HG03064 (cell line): ENCODE results near the gene FUCA2.
"Not testable (repeated sequence)": the region's sequence is repeated elsewhere in the genome, so short reads cannot be mapped to it uniquely, and the experiment has no call there.

ENCODE experiments used
- ATAC-seq: cut with Tn5 transposase; IDR thresholded peaks from one replicate; pipeline ENCODE4 v1.9.1; 2021; ENCODE audit warnings: low read depth; ENCODE audit not compliant: unreplicated experiment

FUCA2 gene

DNA sequence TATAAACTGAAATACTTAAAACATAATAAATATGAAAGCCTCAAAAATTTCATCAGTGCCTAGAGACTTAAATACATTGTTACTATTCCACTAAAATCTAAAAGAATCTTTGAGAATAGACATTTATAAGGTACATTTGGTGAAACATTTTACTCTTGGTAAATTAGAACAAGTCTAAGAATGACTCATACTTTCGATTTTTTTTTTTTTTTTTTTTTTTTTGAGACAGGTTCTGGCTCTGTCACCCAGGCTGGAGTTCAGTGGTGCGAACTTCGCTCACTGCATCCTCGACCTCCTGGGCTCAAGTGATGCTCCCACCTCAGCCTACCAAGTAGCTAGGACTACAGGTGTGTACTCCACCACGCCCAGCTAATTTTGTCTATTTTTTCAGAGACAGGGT is 6.4 kb downstream of the FUCA2 start:
- no peak for ATAC-seq

DNA sequence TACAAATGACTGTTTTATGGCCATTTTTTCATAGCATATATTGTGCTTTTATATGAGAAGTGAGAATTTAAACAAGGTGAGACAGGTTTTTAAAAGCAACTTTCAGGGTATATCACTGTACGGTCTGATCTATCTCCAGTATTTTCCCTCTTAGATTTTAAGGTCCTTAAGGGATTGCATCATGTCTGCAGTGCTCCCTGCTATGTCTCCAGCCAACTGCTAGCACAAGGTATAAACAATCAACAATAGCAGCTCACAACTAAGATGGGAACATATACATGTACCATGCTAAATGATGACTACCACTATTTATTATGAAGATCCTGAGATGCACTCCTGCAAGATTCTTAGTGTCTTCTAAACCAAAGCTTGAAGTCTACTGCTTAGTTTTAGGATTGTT is 7.2 kb downstream of the FUCA2 start:
- no peak for ATAC-seq

DNA sequence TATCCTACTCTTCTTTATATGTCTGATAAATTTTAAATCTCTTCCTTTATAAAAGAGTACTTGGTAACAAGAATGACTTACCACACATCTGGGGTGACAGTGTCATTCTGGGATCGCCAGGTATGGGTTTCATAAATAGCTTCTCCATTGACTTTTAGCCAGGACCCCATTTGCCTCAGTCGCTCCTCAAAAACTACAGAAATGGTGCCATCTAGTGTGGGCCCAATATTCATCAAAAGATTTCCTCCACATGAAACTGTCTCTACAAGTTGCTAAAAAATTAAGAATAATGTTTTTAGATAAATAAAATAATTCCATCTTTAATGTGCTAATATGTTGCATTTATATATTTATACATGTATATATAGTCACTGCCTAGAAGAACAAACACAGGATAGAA is 9.7 kb downstream of the FUCA2 start:
- no peak for ATAC-seq

DNA sequence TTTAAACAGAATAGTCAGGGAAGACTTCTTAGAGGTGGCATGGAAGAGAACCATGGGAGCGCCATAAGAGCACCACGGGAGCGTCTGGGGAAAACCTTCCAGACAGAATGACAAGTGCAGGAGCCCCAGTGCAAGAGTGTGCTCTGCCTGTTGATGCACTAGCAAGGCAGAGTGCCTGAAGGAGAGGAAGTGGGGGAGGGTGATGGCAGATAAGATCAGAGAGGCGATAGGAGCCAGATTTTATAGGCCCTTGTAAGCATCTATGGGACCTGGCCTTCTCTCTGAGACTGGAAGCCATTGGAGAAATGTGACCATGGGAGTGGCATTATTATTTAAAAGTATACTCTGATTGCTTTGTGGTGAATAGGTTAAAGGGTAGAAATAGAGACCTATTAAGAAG is 13.1 kb downstream of the FUCA2 start:
- ATAC-seq, result no peak

- ATAC-seq, result no peak
Measured at GRCh38 chr6:143496974-143497373, 14.5 kb downstream of the FUCA2 start.

GRCh38 chr6:143490775-143491174 is 20.7 kb downstream of the FUCA2 start:
- ATAC-seq, result no peak

DNA sequence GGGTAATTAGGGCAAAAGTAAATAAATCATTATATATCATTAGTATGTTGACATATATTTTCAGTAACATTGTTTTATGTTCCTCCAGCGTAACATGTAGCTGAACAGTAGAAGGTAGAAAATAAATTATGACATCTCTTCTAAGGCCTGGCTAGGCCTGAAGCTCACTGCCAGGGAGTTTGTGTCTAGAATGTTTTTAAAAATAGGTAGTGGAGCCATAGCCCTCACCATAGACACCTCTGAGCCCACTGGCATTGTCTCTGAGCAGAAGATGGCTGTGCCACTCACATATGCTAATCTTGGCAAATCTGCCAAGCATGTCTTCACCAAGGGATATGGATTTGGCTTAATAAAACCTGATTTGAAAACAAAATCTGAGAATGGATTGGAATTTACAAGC is 21.3 kb downstream of the FUCA2 start:
- ATAC-seq, result no peak

GRCh38 chr6:143486752-143487151 is 24.8 kb downstream of the FUCA2 start:
- no peak for ATAC-seq

- no peak for ATAC-seq
Measured at GRCh38 chr6:143485967-143486366, 25.6 kb downstream of the FUCA2 start.

DNA sequence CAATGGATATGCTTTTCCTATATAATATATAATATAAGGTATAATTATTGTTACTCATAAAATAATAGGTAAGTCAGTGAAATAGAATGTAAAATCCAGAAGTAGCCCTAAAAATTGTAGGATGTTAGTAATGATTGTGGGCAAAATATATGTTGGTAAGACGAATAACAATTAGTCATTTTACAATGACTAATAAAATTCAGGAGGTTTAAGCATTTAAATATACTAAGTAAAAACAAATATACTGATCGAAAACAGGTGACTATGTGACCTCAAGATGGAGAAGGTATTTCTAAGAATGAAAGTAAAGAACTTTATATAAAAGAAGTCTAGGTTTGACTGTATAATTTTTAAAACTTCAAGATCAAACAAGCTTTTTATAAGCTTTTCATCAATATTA is 28.9 kb downstream of the FUCA2 start:
- ATAC-seq, result no peak

- ATAC-seq, result no peak
Measured at GRCh38 chr6:143478479-143479062, 32.9 kb downstream of the FUCA2 start.

- ATAC-seq, result no peak
Measured at GRCh38 chr6:143476545-143476944, 35.0 kb downstream of the FUCA2 start.

DNA sequence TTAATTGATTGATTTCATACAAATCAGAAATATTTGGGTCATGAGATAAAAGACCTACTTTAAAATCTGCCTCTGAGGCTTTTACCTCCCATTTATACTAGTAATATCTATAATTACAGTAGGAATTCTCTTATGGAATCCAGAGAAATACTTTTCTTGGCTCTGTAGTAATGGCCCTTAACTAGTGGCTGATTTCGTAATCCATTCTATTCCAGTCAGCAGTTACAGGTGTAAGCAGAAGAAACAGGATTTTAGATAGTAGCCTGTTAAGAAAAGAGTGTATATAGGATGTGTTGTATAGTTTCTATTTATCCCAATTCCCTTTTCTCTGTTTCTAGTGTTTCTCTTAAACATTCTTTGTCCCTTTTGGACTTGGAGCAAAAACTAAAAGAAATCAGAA is 39.7 kb downstream of the FUCA2 start:
- ATAC-seq, result no peak

DNA sequence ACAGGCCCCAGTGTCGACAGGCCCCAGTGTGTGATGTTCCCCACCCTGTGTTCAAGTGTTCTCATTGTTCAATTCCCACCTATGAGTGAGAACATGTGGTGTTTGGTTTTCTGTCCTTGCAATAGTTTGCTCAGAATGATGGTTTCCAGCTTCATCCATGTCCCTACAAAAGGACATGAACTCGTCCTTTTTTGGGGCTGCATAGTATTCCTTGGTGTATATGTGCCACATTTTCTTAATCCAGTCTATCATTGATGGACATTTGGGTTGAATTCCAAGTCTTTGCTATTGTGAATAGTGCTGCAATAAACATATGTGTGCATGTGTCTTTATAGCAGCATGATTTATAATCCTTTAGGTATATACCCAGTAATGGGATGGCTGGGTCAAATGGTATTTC is 42.7 kb downstream of the FUCA2 start:
- not testable (repeated sequence) for ATAC-seq

DNA sequence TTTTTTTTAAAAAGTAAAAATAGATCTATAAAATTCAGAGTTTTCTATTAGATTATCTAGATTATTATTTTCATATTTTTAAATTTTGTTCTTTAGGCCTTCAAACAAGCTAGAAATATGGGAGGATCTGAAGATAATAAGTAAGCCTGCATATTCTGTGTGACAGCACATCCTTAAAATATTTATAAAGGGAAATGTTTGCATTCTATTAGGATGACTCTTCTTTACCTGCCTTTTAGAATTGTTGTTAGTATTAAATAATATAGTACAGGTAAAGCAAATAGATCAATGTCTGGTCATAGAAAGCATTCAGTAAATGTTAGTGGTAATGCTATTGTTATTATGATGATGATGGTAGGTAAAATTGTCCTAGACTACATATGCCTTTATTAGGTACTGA is 43.5 kb downstream of the FUCA2 start:
- no peak for ATAC-seq

- ATAC-seq, result no peak
Measured at GRCh38 chr6:143465546-143465945, 46.0 kb downstream of the FUCA2 start.

DNA sequence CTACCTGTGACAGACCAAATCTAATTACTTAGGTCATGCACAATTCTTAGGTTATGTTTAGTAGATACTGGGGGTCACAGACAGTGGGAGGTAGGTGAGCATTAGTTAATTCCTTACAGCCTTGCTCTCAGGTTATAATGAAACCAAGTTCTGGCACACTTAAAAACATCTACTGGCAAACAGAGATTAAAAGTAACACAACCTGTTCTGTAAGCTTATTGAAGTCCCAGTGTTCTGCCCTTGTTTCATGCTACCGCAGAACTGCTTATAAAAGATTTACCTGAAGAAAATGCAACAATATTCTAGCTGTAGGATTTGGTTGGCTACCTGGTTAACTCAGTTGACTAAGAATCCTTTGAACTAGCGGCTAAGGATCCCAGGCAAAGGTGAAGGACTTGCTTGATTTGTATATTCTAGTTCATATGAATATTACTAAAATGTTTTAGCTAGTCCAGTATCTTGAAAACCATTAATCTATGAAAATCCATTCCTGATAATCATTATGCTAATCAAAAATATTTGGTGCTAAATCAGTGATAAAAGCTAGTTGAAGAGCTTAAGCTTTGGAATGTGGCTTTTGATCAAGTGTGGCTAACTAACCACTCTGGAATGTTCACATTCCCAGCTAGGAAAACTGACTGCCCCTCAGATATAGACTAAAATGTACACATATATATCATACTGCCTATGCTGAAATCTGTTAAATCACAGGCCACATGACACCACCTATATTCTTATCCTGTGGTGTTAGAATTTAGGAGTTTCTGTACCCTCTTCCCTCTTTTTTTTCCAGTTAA is 53.8 kb downstream of the FUCA2 start:
- no peak for ATAC-seq

GRCh38 chr6:143451531-143451930 is 60.0 kb downstream of the FUCA2 start:
- no peak for ATAC-seq

- ATAC-seq, result peak; percentile 97
Measured at GRCh38 chr6:143450453-143451371, 60.8 kb downstream of the FUCA2 start, which contains the start of the genes ADAT2 and PEX3. Gene ADAT2 (minus strand): TSS chr6:143450695. CDS start chr6:143450658, 37 bp downstream. Gene PEX3 (plus strand): TSS chr6:143450805. CDS start chr6:143451043, 238 bp downstream.

- peak; percentile 11 for ATAC-seq
Measured at GRCh38 chr6:143449714-143450452, 61.6 kb downstream of the FUCA2 start.
